C4-2B (cell line): Measurements from ENCODE around the gene KLK1.

ENCODE experiments used
- CTCF ChIP-seq: fragments of 450-650 bp; conservative IDR thresholded peaks from 2 replicates; pipeline ENCODE4 v1.5.1; 2017; ENCODE audit warnings: mild to moderate bottlenecking
- ZFX ChIP-seq: fragments of 450-650 bp; IDR thresholded peaks from 2 replicates; pipeline ENCODE4 v1.6.1; 2017

GRCh38 chr19:50854636-50855410 is 31.2 kb upstream of the KLK1 start, which contains the start of gene KLK3:
- no peak for TF ChIP-seq CTCF
- TF ChIP-seq ZFX = no peak
